MM.1S (cell line): ENCODE measurements around the gene PXDC1.

ENCODE experiments used
- EZH2 ChIP-seq: fragments of 300-600 bp; sonication (generic); optimal IDR thresholded peaks from 2 replicates; pipeline ENCODE3; 2017; ENCODE audit warnings: low read depth, mild to moderate bottlenecking, antibody characterized with exemption, low read length, mixed read lengths
- TF ChIP-seq, protein P1 (sequence below): fragments of 300-600 bp; sonication (generic); IDR thresholded peaks from 2 replicates; pipeline ENCODE4 v1.5.1; 2016; ENCODE audit warnings: antibody characterized with exemption, low read length, mixed read lengths

DNA sequence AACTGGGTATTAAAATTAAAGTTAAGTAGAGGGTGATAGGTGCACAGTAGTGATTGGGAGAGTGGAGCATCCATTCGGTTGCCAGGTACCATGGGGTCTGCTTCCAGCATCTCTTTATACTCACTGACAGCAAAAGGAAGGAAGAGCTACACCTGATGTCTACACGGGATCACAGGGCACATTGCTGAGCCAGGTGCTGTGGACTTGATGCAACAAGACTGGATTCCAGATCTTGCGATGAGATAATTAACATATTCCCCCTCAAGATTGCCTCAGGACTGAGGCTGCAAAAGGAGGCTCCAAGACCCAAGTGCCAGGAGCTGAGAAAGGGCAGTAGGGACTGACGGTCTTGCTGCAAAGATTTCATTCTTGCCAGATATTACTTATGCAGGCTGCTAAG, 72.6 kb downstream of the PXDC1 start:
- TF ChIP-seq, protein P1, sequence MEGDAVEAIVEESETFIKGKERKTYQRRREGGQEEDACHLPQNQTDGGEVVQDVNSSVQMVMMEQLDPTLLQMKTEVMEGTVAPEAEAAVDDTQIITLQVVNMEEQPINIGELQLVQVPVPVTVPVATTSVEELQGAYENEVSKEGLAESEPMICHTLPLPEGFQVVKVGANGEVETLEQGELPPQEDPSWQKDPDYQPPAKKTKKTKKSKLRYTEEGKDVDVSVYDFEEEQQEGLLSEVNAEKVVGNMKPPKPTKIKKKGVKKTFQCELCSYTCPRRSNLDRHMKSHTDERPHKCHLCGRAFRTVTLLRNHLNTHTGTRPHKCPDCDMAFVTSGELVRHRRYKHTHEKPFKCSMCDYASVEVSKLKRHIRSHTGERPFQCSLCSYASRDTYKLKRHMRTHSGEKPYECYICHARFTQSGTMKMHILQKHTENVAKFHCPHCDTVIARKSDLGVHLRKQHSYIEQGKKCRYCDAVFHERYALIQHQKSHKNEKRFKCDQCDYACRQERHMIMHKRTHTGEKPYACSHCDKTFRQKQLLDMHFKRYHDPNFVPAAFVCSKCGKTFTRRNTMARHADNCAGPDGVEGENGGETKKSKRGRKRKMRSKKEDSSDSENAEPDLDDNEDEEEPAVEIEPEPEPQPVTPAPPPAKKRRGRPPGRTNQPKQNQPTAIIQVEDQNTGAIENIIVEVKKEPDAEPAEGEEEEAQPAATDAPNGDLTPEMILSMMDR: no peak
- TF ChIP-seq EZH2: no peak
